ENCODE results near the gene SLC6A7. TPM values are rescaled to one million over a fixed set of nuclear protein-coding genes. Genes with fewer than 3 reads are reported as not detected.

The SLC6A7 gene
- total and polyA plus RNA-seq, 12 donors: not detected

DNA sequence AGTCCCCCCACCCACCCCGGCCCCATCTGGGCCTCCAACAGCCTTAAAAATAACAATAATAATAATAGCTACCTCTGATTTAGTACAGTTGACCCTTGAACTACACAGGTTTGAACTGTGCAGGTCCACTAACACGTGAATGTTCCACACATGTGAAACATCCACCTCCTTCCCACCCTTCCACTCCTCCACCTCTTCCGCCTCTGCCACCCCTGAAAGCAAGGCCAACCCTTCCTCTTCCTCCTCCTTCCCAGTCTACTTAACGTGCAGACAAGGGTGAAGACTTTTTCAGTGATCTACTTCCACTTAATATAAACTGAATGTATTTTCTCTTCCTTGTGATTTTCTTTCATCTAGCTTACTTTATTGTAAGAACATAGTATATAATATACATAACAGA, 45.0 kb upstream of the SLC6A7 start:
- no peaks in the 10 kb centered on the region for H3K36me3 ChIP-seq (replicated peaks in 1 of 2)
- intact Hi-C loops (cut with DNase I): no loop called here
- no peak for DNase-seq
- no peaks in the 10 kb centered on the region for H3K27me3 ChIP-seq
- no peaks in the 10 kb centered on the region for H3K9me3 ChIP-seq (replicated peaks in 1 of 3)
- peak overlapping the region in 3 of 5 donors; percentile 17 to 92 (median 82) for H3K27ac ChIP-seq
- no peak for TF ChIP-seq CTCF (IDR thresholded peaks at IDR 0.05)
- H3K4me1 ChIP-seq (replicated peaks in 1 of 2): peaks cover 8 to 57% of the 10 kb centered on the region in 2 donors
- H3K4me3 ChIP-seq: no peak overlapping the region
- 49 to 58% (median 51%) methylated on average over 4 of the region's 4 CpGs for WGBS, 4 donors

GRCh38 chr5:150146235-150146634, 43.6 kb upstream of the SLC6A7 start:
- H3K27me3 ChIP-seq: no peaks in the 10 kb centered on the region
- H3K4me1 ChIP-seq (replicated peaks in 1 of 2): peaks cover 8 to 44% of the 10 kb centered on the region in 2 donors
- H3K27ac ChIP-seq: peak overlapping the region in 3 of 5 donors; percentile 11 to 92 (median 82)
- intact Hi-C loops (cut with DNase I): no loop called here
- no peak overlapping the region for H3K4me3 ChIP-seq
- H3K9me3 ChIP-seq (replicated peaks in 1 of 3): no peaks in the 10 kb centered on the region
- H3K36me3 ChIP-seq (replicated peaks in 1 of 2): no peaks in the 10 kb centered on the region
- no peak for DNase-seq
- 73 to 83% (median 78%) methylated on average over 4 to 5 of the region's 5 CpGs for WGBS, 4 donors
- TF ChIP-seq CTCF (IDR thresholded peaks at IDR 0.05): no peak
- no peak for TF ChIP-seq POLR2A (IDR thresholded peaks at IDR 0.05)

- DNase-seq: no peak
- Histone ChIP-seq H3K27ac (peak overlapping the region in 2 of 5 donors; percentile 54 to 56), H3K9me3 (replicated peaks in 1 of 3) (no peaks in the 10 kb centered on the region), H3K4me3 (no peak overlapping the region), H3K27me3 (no peaks in the 10 kb centered on the region), H3K36me3 (replicated peaks in 1 of 2) (no peaks in the 10 kb centered on the region), H3K4me1 (replicated peaks in 1 of 2) (peaks cover 8 to 39% of the 10 kb centered on the region in 2 donors)
- TF ChIP-seq CTCF (IDR thresholded peaks at IDR 0.05) (no peak), POLR2A (IDR thresholded peaks at IDR 0.05) (no peak)
- intact Hi-C loops (cut with DNase I): no loop called here
- WGBS, 4 donors: 74 to 83% (median 77%) methylated on average over 6 to 14 of the region's 14 CpGs
Measured at GRCh38 chr5:150146862-150147601, 42.8 kb upstream of the SLC6A7 start.

DNA sequence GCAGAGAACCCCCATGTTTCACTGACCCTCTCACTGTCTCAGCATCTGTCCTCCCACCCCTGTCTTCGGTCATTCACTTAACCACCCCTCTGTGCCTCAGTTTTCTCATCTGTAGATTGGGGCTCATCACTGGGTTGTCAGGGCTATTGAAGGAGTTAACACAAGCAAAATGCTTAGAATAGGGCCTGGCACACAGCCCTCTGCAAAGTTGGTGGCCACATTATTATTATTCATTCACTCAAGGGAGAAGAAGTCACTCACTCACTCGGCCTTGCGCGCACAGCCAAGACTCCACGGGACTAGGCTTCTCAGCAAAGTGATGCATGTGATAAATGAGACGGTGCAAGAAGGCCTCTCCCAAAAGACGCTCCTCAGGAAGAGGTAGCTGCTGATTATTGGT, 42.2 kb upstream of the SLC6A7 start:
- Histone ChIP-seq H3K9me3 (replicated peaks in 1 of 3) (no peaks in the 10 kb centered on the region), H3K27ac (peak overlapping the region in 2 of 5 donors; percentile 54 to 56), H3K4me3 (no peak overlapping the region), H3K27me3 (no peaks in the 10 kb centered on the region), H3K4me1 (replicated peaks in 1 of 2) (peaks cover 8 to 33% of the 10 kb centered on the region in 2 donors), H3K36me3 (replicated peaks in 1 of 2) (no peaks in the 10 kb centered on the region)
- DNase-seq: no peak
- TF ChIP-seq CTCF (IDR thresholded peaks at IDR 0.05): no peak
- TF ChIP-seq POLR2A (IDR thresholded peaks at IDR 0.05): no peak
- WGBS, 4 donors: 74 to 85% (median 79%) methylated on average over 7 of the region's 7 CpGs
- intact Hi-C loops (cut with DNase I): no loop called here
